GM21737 (cell line): Measurements from ENCODE around the gene PACS1.

Experiments used
- ATAC-seq: cut with Tn5 transposase; IDR thresholded peaks from one replicate; pipeline ENCODE4 v1.9.1; 2021; ENCODE audit warnings: mild to moderate bottlenecking, moderate library complexity; ENCODE audit not compliant: unreplicated experiment

Gene PACS1

DNA sequence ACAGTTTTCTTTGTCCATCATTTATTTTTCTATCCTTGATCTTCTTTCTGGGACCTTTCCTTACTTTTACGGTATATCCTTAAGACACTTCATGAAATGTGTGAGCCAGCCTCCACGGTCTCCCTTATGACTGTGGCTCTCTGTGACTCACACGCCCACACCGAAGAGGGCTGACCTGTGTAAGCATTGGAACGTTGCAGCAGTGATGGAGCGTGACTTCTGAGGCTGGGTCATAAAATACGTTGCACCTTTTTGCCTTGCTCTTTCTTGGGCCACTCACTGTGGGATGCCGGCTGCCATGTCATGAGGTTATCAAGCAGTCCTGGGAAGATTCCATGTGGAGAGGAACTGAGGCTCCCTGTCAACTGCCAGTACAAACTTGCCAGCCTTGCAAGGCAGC lies 102.1 kb downstream of the PACS1 start:
- ATAC-seq = no peak

- no peak for ATAC-seq
Observed at GRCh38 chr11:66176650-66177049, 106.6 kb downstream of the PACS1 start.

DNA sequence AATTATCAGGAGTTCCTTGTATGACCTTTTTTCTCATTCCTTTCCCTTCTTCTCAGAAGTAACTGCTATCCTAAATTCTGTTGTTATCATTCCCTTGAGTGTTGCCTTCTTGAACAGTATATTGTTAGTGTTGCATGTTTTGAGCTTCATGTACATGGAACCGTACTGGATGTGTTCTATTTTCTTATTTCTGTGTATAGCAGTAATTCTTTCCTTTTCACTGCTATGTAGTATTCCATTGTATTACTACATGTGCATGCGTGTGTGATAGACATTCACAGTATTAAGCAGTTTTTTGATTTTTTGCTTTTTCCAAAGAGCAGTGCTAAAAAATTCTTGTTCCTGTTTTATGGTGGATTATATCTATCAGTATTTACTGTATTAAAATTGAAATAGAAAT lies 108.1 kb downstream of the PACS1 start:
- no peak for ATAC-seq

- ATAC-seq = no peak
Observed at GRCh38 chr11:66178871-66179270, 108.8 kb downstream of the PACS1 start.

- ATAC-seq = no peak
Observed at GRCh38 chr11:66181632-66182315, 111.7 kb downstream of the PACS1 start.

- ATAC-seq = no peak
Observed at GRCh38 chr11:66183494-66184048, 113.5 kb downstream of the PACS1 start.

- ATAC-seq = no peak
Observed at GRCh38 chr11:66184728-66185127, 114.7 kb downstream of the PACS1 start.

DNA sequence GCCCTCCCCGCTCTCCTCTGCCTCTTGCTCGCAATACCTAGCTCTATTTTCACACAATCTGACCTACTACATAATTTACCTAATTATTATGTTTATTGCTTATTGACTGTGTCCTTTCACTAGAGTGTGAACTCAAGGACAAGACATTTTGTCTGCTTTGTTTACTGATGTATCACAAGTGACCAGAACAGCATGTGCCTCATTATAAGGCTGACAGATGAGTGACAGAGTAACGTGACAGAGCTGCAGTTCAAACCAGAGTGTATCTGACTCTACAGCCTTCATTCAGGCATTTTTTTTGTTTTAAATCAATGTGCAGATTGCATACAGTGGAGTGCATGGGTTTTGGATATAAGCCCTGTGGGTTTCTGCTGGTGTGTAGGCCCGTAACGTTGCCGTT lies 116.4 kb downstream of the PACS1 start:
- ATAC-seq = no peak

GRCh38 chr11:66187453-66187852 lies 117.4 kb downstream of the PACS1 start:
- ATAC-seq = no peak

DNA sequence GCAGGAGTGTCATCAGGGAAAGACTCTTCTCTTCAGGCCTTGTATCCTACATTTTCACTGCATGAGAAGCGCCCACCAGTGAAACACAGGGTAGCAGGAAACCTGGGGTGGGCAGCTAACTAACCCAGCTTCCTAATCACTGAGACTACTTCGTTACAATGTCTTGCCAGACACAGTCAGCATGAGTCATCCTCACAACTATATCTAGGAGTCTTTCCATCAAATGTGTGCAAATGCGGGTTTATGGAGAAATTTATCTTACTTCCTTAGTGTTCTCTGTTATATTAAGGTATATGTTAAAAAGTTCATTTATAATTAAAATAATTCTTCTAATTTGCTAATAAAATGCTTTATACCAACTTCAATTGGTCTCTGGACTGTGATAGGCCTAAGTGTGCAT lies 118.5 kb downstream of the PACS1 start:
- ATAC-seq = no peak

DNA sequence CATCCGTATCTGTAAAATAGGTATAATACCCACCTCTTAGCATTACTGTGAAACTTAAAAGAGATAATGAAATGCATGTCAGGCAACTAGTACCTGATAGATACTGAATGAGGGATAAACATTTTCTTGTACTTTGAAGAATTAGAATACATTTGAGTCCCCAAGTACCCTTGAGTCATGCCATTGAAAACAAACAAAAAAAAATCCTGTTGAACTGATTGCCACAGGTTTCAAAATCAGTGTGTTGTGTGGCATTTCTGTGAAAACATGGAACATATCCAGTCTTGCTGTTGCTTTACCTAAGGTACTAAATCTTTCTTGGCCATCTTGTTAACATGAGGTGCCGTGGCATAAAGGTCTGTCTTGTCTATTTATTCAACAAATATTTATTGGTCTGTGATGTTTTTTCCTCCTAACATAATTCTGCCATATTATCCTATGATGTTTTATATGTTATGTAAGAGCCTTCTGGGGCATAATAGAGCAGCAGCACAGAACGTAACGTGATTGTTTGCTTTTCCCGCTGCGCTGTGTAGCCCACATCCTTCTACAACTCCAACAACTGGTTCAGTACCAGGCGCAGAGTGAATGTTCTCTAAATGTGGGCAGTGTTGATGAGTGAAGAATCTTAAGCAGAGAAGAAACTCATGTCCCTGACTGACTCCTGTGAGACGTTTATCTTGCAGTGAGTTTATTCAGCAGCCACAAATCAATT lies 119.1 kb downstream of the PACS1 start:
- ATAC-seq = no peak

DNA sequence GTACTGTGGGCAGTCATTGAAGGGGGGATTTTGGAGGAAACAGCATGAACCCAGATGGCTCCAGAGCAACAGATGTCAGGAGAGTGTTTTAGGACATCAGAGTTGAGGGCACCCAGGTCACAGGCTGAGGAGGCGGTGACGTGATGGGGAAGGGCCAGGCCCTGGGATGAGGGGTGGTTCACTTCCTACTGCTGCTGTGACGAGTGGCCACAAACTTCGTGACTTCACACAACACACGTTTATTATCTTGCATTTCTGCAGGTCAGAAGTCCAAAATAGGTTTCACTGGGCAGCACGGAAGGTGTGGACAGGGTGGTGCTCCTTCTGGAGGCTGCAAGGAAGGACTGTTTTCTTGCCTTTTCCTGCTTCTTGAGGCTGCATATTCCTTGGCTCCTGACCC lies 120.7 kb downstream of the PACS1 start:
- ATAC-seq = no peak

DNA sequence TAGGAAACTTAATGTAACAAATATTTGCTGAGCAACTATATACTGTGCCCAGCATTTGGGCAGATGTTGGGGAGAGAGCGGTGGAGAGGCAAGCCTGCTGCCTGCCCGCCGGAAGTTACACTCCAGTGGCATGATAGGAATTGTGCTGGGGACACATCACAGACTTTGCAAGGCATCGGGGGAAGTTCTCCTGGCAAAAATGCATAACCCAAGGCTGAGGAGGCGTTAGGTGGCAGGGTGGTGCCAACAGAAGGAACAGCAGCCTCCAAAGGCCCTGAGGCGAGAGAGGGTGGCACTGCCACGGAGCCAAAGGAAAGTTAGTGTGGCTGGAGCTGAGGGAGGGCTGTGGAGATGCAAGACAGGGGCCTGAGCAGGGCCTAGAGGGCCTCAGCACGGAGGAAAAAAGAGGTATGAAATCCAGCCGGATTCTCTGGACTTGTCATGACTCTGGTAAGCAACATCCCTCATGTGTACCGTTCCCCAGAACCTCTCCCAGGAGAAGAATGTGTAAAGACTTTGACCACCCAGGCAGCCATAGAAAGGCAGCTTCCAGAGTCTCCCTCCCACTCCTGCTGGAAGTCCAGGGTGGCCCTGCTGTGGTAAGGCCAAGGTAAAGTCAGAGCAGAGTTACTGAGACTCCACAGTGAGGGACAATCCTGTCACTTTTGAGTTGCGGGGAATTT lies 122.2 kb downstream of the PACS1 start:
- ATAC-seq = no peak

DNA sequence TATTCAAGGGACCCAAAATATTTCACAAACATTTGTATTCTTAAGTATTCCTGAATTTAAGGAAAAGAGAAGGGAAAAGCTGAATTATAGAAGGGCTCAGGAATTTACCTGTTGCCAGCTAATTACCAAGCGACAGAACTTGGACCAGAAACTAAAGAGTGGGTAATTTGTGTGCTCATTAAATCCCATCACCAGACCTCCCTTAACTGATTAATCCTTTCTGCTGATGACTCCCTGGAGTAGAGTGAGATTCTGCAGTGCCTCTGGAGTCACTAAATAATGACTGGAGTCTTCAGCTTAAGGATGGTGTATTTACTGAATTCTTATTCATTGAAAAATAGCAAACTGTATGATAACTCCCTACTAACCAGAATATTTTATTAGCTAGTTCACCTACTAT lies 124.3 kb downstream of the PACS1 start:
- no peak for ATAC-seq

DNA sequence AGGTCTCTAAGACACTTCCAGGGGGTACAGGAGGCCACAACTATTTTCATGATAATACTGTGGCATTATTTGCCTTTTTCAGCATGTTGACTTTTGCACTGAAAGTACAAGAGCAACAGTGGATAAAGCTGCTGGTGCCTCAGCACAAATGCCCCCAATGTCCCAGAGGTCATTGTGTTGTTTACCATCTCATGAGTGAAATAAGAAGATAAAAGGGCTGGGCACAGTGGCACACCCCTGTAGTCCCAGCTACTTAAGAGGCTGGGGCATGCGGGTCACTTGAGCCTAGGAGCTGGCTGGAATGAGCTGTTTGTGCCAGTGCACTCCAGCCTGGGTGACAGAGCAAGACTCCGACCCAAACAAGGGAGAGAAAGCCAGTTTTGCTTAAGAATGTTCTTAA lies 125.8 kb downstream of the PACS1 start:
- no peak for ATAC-seq

DNA sequence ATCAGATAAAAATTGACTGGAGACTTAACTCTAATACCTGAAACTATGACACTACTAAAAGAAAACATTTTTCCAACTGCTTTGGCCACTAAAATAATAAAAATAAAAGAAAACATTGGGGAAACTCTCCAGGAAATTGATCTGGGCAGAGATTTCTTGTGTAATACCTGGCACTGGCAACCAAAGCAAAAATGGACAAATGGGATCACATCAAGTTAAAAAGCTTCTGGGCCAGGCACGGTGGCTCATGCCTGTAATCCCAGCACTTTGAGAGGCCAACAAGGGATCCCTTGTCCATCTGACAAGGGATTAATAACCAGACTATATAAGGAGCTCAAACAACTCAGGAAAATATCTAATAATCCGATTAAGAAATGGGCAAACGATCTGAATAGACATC lies 133.8 kb downstream of the PACS1 start:
- ATAC-seq = no peak

DNA sequence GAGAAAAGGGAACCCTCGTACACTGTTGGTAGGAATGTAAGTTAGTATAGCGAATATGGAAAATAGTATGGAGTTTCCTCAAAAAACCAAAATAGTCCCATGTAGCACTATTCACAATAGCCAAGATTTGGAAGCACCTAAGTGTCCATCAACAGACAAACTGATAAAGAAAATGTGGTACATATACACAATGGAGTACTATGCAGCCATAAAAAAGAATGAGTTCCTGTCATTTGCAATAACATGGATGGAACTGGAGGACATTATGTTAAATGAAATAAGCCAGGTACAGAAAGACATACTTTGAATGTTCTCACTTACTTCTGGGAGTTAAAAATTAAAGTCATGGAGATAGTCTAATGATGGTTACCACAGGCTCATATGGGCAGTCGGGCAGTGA lies 134.3 kb downstream of the PACS1 start:
- ATAC-seq = no peak

- ATAC-seq = no peak
Observed at GRCh38 chr11:66207816-66208215, 137.7 kb downstream of the PACS1 start.

DNA sequence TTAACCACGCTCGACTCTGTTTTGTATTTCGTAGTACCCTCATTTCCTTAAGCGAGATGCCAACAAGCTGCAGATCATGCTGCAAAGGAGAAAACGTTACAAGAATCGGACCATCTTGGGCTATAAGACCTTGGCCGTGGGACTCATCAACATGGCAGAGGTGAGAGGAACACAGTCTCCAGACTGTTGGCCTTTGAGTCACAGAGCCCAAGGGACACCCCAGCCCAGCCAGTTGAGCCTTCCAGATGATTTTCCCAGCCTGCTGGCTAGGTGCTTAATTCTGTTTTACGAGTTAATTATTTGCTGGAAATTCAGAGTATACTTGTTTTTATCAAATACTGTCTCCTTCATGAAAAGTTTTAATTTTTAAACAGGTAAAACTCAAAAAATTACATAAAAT lies 141.0 kb downstream of the PACS1 start:
- ATAC-seq = no peak

DNA sequence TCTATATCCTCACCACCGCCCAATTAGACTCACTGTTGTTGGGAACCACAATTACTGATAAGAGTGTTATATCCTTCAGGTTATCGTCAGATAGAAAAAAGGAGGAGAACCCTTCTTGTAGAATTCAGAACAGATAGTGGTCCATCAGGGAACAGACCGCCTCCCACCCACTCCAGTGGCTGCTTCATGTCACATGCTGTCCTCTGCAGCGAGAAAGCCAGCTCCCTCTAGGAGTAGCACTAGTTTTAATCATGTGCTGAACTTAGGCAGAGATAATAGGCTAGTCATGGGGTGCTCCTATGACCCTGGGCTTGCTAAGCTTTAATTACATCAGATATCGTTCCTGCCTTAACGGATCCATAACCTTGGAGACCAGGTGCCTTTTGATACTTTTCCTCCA lies 146.8 kb downstream of the PACS1 start:
- no peak for ATAC-seq

- ATAC-seq = no peak
Observed at GRCh38 chr11:66218036-66218435, 148.0 kb downstream of the PACS1 start.
